GM18511 (cell line): ENCODE data around the gene SIGLEC8.
"Not testable (repeated sequence)": the region's sequence is repeated elsewhere in the genome, so short reads cannot be mapped to it uniquely, and the experiment has no call there.

Source experiments
- ATAC-seq: cut with Tn5 transposase; IDR thresholded peaks from one replicate; pipeline ENCODE4 v1.9.1; 2021; ENCODE audit warnings: mild to moderate bottlenecking, moderate library complexity; ENCODE audit not compliant: unreplicated experiment

SIGLEC8 gene

GRCh38 chr19:51458051-51458645, at the start of gene SIGLEC8:
SIGLEC8 (minus strand) TSS chr19:51458454; CDS start chr19:51458387, 67 bp downstream.
- no peak for ATAC-seq

- no peak for ATAC-seq
Observed at GRCh38 chr19:51507640-51508058, 49.4 kb upstream of the SIGLEC8 start.

GRCh38 chr19:51507192-51507591, 48.9 kb upstream of the SIGLEC8 start:
- ATAC-seq, result no peak

- ATAC-seq, result no peak
Observed at GRCh38 chr19:51505904-51506303, 47.6 kb upstream of the SIGLEC8 start.

GRCh38 chr19:51503896-51504295, 45.6 kb upstream of the SIGLEC8 start:
- no peak for ATAC-seq

GRCh38 chr19:51503286-51503817, 45.1 kb upstream of the SIGLEC8 start:
- ATAC-seq, result no peak

GRCh38 chr19:51501594-51502263, 43.5 kb upstream of the SIGLEC8 start, which contains the start of gene SIGLEC12:
SIGLEC12 (minus strand) TSS chr19:51501800; CDS start chr19:51501733, 67 bp downstream.
- ATAC-seq, result no peak

- ATAC-seq, result not testable (repeated sequence)
Observed at GRCh38 chr19:51500931-51501330, 42.7 kb upstream of the SIGLEC8 start.

GRCh38 chr19:51497666-51498065, 39.4 kb upstream of the SIGLEC8 start:
- ATAC-seq, result no peak

GRCh38 chr19:51493776-51494175, 35.5 kb upstream of the SIGLEC8 start:
- ATAC-seq, result no peak

- no peak for ATAC-seq
Observed at GRCh38 chr19:51491586-51491985, 33.3 kb upstream of the SIGLEC8 start.

- no peak for ATAC-seq
Observed at GRCh38 chr19:51490676-51491075, 32.4 kb upstream of the SIGLEC8 start.

- no peak for ATAC-seq
Observed at GRCh38 chr19:51489113-51489512, 30.9 kb upstream of the SIGLEC8 start.

- no peak for ATAC-seq
Observed at GRCh38 chr19:51488491-51488890, 30.2 kb upstream of the SIGLEC8 start.

GRCh38 chr19:51485960-51486660, 27.9 kb upstream of the SIGLEC8 start:
- no peak for ATAC-seq

- ATAC-seq, result no peak
Observed at GRCh38 chr19:51480590-51480989, 22.3 kb upstream of the SIGLEC8 start.

GRCh38 chr19:51479531-51480331, 21.5 kb upstream of the SIGLEC8 start:
- no peak for ATAC-seq

- ATAC-seq, result no peak
Observed at GRCh38 chr19:51478381-51479234, 20.4 kb upstream of the SIGLEC8 start, which contains the start of gene CEACAM18. CEACAM18 (plus strand) TSS chr19:51478539.

- ATAC-seq, result no peak
Observed at GRCh38 chr19:51477344-51477743, 19.1 kb upstream of the SIGLEC8 start.

- ATAC-seq, result no peak
Observed at GRCh38 chr19:51476164-51476563, 17.9 kb upstream of the SIGLEC8 start.
